Measurements from ENCODE around the gene BCL2L2. TPM values are rescaled to one million over a fixed set of nuclear protein-coding genes. Genes with fewer than 3 reads are reported as not detected.

The BCL2L2 gene
- total and polyA plus RNA-seq, 4 donors, result 4.7 to 28.0 (median 12.7) TPM

- H3K9me3 ChIP-seq (ENCODE audit: control insufficient read depth in 4 of 4, low read length in 3 of 4), result no peaks in the 10 kb centered on the region
- H3K9ac ChIP-seq (ENCODE audit: low read depth in 1 of 2, low read length in 2 of 2), result no peak overlapping the region
- no peak overlapping the region for H3K27ac ChIP-seq (ENCODE audit: low read depth in 1 of 2, low read length in 2 of 2)
- H3K27me3 ChIP-seq (ENCODE audit: control insufficient read depth in 4 of 4, insufficient read depth in 4 of 4, low read length in 3 of 4), result no peaks in the 10 kb centered on the region
- no peak for DNase-seq (ENCODE audit: low spot score)
- WGBS, result 85% methylated on average over 5 of the region's 5 CpGs
- TF ChIP-seq FOXA1 (IDR thresholded peaks at IDR 0.05), result no peak
- no peak for TF ChIP-seq GABPA (IDR thresholded peaks at IDR 0.05 in 1 of 2, conservative IDR thresholded peaks at IDR 0.05 in 1 of 2)
- no peaks in the 10 kb centered on the region for H3K4me1 ChIP-seq (ENCODE audit: control insufficient read depth in 4 of 4, insufficient read depth in 4 of 4, low read length in 3 of 4)
- H3K36me3 ChIP-seq (ENCODE audit: control insufficient read depth in 4 of 4, insufficient read depth in 3 of 4, low read depth in 1 of 4, low read length in 3 of 4), result no peaks in the 10 kb centered on the region
- H3K4me3 ChIP-seq (ENCODE audit: low read depth in 1 of 3, low read length in 3 of 3), result no peak overlapping the region
Measured at GRCh38 chr14:23335623-23336022, 29.0 kb downstream of the BCL2L2 start.

DNA sequence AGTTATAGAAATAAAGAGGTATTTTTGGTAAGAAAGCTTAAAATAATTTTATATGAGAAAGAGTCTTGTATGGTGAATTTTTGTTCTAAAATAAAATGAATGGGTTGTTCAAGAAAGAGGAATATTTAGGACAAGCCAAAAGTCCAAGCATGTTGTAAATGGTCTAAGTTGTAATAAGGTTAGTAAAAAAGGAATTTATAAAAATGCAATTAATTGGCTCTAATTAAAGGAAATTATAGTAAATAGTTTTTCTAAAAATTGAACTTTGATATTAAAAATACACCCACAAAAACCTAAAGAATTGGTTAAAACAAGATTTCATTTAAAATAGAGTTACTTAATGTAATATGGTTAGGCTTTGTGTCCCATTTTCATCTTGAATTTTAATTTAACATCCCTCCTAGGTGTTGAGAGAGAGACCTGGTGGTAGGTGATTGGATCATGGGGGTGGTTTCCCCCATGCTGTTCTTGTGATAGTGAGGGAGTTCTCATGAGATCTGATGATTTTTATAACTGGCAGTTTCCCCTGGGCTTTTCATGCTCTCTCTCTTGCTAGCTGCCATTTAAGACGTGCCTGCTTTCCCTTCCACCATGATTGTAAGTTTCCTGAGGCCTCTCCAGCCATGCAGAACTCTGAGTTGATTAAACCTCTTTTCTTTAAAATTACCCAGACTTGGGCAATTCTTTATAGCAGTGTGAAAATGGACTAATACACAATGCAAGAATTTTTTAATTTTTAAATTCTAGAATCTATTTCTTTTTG, 33.1 kb downstream of the BCL2L2 start:
- Histone ChIP-seq H3K9me3 (ENCODE audit: control insufficient read depth in 4 of 4, low read length in 3 of 4) (no peaks in the 10 kb centered on the region), H3K4me1 (ENCODE audit: control insufficient read depth in 4 of 4, insufficient read depth in 4 of 4, low read length in 3 of 4) (no peaks in the 10 kb centered on the region), H3K27me3 (ENCODE audit: control insufficient read depth in 4 of 4, insufficient read depth in 4 of 4, low read length in 3 of 4) (no peaks in the 10 kb centered on the region), H3K36me3 (ENCODE audit: control insufficient read depth in 4 of 4, insufficient read depth in 3 of 4, low read depth in 1 of 4, low read length in 3 of 4) (no peaks in the 10 kb centered on the region), H3K27ac (ENCODE audit: low read depth in 1 of 2, low read length in 2 of 2) (no peak overlapping the region), H3K4me3 (ENCODE audit: low read depth in 1 of 3, low read length in 3 of 3) (no peak overlapping the region), H3K9ac (ENCODE audit: low read depth in 1 of 2, low read length in 2 of 2) (no peak overlapping the region)
- no peak for DNase-seq (ENCODE audit: low spot score)
- 73% methylated on average over 1 of the region's 1 CpG for WGBS
- TF ChIP-seq NR2F2 (IDR thresholded peaks at IDR 0.05) (no peak), HNF4A (conservative IDR thresholded peaks at IDR 0.05) (no peak), TAF1 (conservative IDR thresholded peaks at IDR 0.05) (no peak), CTCF (IDR thresholded peaks at IDR 0.05; ENCODE audit: low read depth, low read length, missing input control) (no peak), FOXA1 (IDR thresholded peaks at IDR 0.05) (no peak), SP1 (IDR thresholded peaks at IDR 0.05) (no peak), REST (IDR thresholded peaks at IDR 0.05) (no peak), RAD21 (IDR thresholded peaks at IDR 0.05) (no peak), HNF4G (IDR thresholded peaks at IDR 0.05) (no peak), MAX (IDR thresholded peaks at IDR 0.05) (no peak), YY1 (IDR thresholded peaks at IDR 0.05) (no peak)

GRCh38 chr14:23344481-23344880, 37.8 kb downstream of the BCL2L2 start:
- H3K9ac ChIP-seq (ENCODE audit: low read depth in 1 of 2, low read length in 2 of 2), result no peak overlapping the region
- no peaks in the 10 kb centered on the region for H3K36me3 ChIP-seq (ENCODE audit: control insufficient read depth in 4 of 4, insufficient read depth in 3 of 4, low read depth in 1 of 4, low read length in 3 of 4)
- H3K27ac ChIP-seq (ENCODE audit: low read depth in 1 of 2, low read length in 2 of 2), result no peak overlapping the region
- 57% methylated on average over 3 of the region's 3 CpGs for WGBS
- H3K27me3 ChIP-seq (ENCODE audit: control insufficient read depth in 4 of 4, insufficient read depth in 4 of 4, low read length in 3 of 4), result no peaks in the 10 kb centered on the region
- H3K4me3 ChIP-seq (ENCODE audit: low read depth in 1 of 3, low read length in 3 of 3), result no peak overlapping the region
- no peaks in the 10 kb centered on the region for H3K9me3 ChIP-seq (ENCODE audit: control insufficient read depth in 4 of 4, low read length in 3 of 4)
- no peak for DNase-seq (ENCODE audit: low spot score)
- H3K4me1 ChIP-seq (ENCODE audit: control insufficient read depth in 4 of 4, insufficient read depth in 4 of 4, low read length in 3 of 4), result no peaks in the 10 kb centered on the region
- TF ChIP-seq TAF1 (conservative IDR thresholded peaks at IDR 0.05) (no peak), REST (IDR thresholded peaks at IDR 0.05) (no peak), FOXA1 (IDR thresholded peaks at IDR 0.05) (no peak), SP1 (IDR thresholded peaks at IDR 0.05) (no peak), CTCF (IDR thresholded peaks at IDR 0.05; ENCODE audit: low read depth, low read length, missing input control) (no peak), HNF4G (IDR thresholded peaks at IDR 0.05) (no peak), EGR1 (IDR thresholded peaks at IDR 0.05; ENCODE audit: low read depth in 2 of 2) (no peak), HNF4A (conservative IDR thresholded peaks at IDR 0.05) (no peak)
- TF ChIP-seq, protein P1, sequence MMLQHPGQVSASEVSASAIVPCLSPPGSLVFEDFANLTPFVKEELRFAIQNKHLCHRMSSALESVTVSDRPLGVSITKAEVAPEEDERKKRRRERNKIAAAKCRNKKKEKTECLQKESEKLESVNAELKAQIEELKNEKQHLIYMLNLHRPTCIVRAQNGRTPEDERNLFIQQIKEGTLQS (IDR thresholded peaks at IDR 0.05), result no peak
